H1 (cell line): ENCODE measurements around the gene FREM2. TPM values are rescaled to one million over a fixed set of nuclear protein-coding genes. Genes with fewer than 3 reads are reported as not detected.

Experiments
- CTCF ChIA-PET: fragments of 300-600 bp; sonication (Branson Sonifier 250); formaldehyde crosslinking; loops from one replicate; lab custom pipeline; 2021; ENCODE audit not compliant: partially characterized antibody; lab: Charles Lee
- POLR2A ChIA-PET: fragments of 300-600 bp; sonication (Branson Sonifier 250); formaldehyde crosslinking; loops from one replicate; lab custom pipeline; 2021; ENCODE audit warnings: inconsistent platforms; ENCODE audit not compliant: partially characterized antibody; lab: Charles Lee
- DNase-seq, 2 experiments: peaks; one replicate each; pipeline versions ENCODE4 v3.0.0 to v3.0.0-alpha.2; 2010 to 2022; ENCODE audit warnings: low spot score in 2 of 2, low read depth in 1 of 2, mixed read lengths in 1 of 2
- FAIRE-seq: peaks from 2 replicates; lab custom pipeline; 2011; peaks lifted over from hg19 to GRCh38; lab: Jason Lieb, UNC
- H2AFZ ChIP-seq: 2 replicates; pipeline ENCODE4 v1.8.1; 2012; ENCODE audit warnings: low read length, inconsistent platforms
- H2AK5ac ChIP-seq: 2 replicates; pipeline ENCODE4 v1.6.1; 2013; ENCODE audit warnings: low read depth, low read length
- H2BK120ac ChIP-seq: replicated peaks from 2 replicates; pipeline ENCODE3; 2013; ENCODE audit warnings: low read depth, low read length, inconsistent platforms
- H2BK12ac ChIP-seq: 2 replicates; pipeline ENCODE4 v1.6.1; 2013; ENCODE audit warnings: low read depth, low read length
- H2BK15ac ChIP-seq: 2 replicates; pipeline ENCODE4 v1.6.1; 2013; ENCODE audit warnings: low read length
- H2BK20ac ChIP-seq: 2 replicates; pipeline ENCODE4 v1.6.1; 2013; ENCODE audit warnings: low read length
- H2BK5ac ChIP-seq: 2 replicates; pipeline ENCODE4 v1.6.1; 2013; ENCODE audit warnings: low read depth, low read length
- H3K14ac ChIP-seq: 2 replicates; pipeline ENCODE4 v1.6.1; 2013; ENCODE audit warnings: inconsistent platforms; ENCODE audit not compliant: insufficient read length
- H3K18ac ChIP-seq: 2 replicates; pipeline ENCODE4 v1.6.1; 2013; ENCODE audit warnings: low read length; ENCODE audit errors: extremely low read depth
- H3K23ac ChIP-seq: 2 replicates; pipeline ENCODE4 v1.6.1; 2013; ENCODE audit warnings: inconsistent platforms; ENCODE audit not compliant: insufficient read length
- H3K23me2 ChIP-seq: 2 replicates; pipeline ENCODE4 v1.6.1; 2013; ENCODE audit warnings: low read depth, low read length
- H3K27ac ChIP-seq: 2 replicates; pipeline ENCODE4 v1.6.1; 2011; ENCODE audit warnings: low read depth, low read length, inconsistent platforms
- H3K27me3 ChIP-seq, 4 experiments: replicated peaks in 1 of 4; 1 replicate in 1 of 4; 2 replicates in 3 of 4; pipeline versions ENCODE4 v1.6.1 to v1.8.1; 2011 to 2013; ENCODE audit warnings: low read length in 3 of 4, mild to moderate bottlenecking in 3 of 4, inconsistent platforms in 2 of 4, mixed read lengths in 2 of 4, moderate library complexity in 1 of 4; ENCODE audit not compliant: control insufficient read depth in 3 of 4, insufficient read depth in 3 of 4; ENCODE audit errors: extremely low read depth in 1 of 4
- H3K36me3 ChIP-seq, 4 experiments: 2 replicates each; pipeline versions ENCODE4 v1.6.1 to v1.8.1; 2011 to 2013; ENCODE audit warnings: mild to moderate bottlenecking in 4 of 4, low read length in 3 of 4, moderate library complexity in 2 of 4, control low read depth in 1 of 4, inconsistent platforms in 1 of 4; ENCODE audit not compliant: insufficient read depth in 4 of 4, control insufficient read depth in 2 of 4
- H3K4ac ChIP-seq: replicated peaks from 2 replicates; pipeline ENCODE3; 2013; ENCODE audit warnings: low read length, low read depth, mixed read lengths, inconsistent platforms; ENCODE audit not compliant: insufficient read length
- H3K4me1 ChIP-seq, 4 experiments: replicated peaks in 1 of 4; 1 replicate in 1 of 4; 2 replicates in 3 of 4; pipeline versions ENCODE4 v1.6.1 to v1.8.1; 2011 to 2013; ENCODE audit warnings: low read length in 3 of 4, inconsistent platforms in 2 of 4, mixed read lengths in 1 of 4; ENCODE audit not compliant: insufficient read depth in 4 of 4, control insufficient read depth in 3 of 4
- H3K4me2 ChIP-seq, 2 experiments: 2 replicates each; pipeline versions ENCODE4 v1.6.1 to v1.8.1; 2011 to 2013; ENCODE audit warnings: low read depth in 2 of 2, low read length in 2 of 2, control low read depth in 1 of 2, inconsistent platforms in 1 of 2, mild to moderate bottlenecking in 1 of 2; ENCODE audit not compliant: insufficient read depth in 1 of 2
- H3K4me3 ChIP-seq, 4 experiments: fragments of 200-600, 300-600 bp in 1 of 4; sonication (generic), shearing (Covaris generic), sonication (Bioruptor Twin) in 1 of 4; 2 replicates each; pipeline versions ENCODE4 v1.5.1 to v1.8.1; 2011 to 2016; ENCODE audit warnings: low read length in 4 of 4, low read depth in 3 of 4, control low read depth in 2 of 4, inconsistent platforms in 2 of 4, mild to moderate bottlenecking in 2 of 4, mixed read lengths in 1 of 4, moderate library complexity in 1 of 4; ENCODE audit not compliant: insufficient read depth in 2 of 4; ENCODE audit errors: extremely low read depth in 1 of 4
- H3K56ac ChIP-seq: replicated peaks from 2 replicates; pipeline ENCODE3; 2013; ENCODE audit warnings: low read depth, mild to moderate bottlenecking, mixed read lengths, low read length, inconsistent platforms; ENCODE audit not compliant: insufficient read length
- H3K79me1 ChIP-seq: 2 replicates; pipeline ENCODE4 v1.6.1; 2013; ENCODE audit warnings: low read depth, low read length, control low read depth
- H3K79me2 ChIP-seq, 2 experiments: 2 replicates each; pipeline versions ENCODE4 v1.6.1 to v1.8.1; 2012 to 2013; ENCODE audit warnings: low read length in 2 of 2, mild to moderate bottlenecking in 2 of 2, inconsistent platforms in 1 of 2; ENCODE audit not compliant: insufficient read depth in 2 of 2, control insufficient read depth in 1 of 2
- H3K9ac ChIP-seq, 4 experiments: replicated peaks in 1 of 4; 1 replicate in 1 of 4; 2 replicates in 3 of 4; pipeline versions ENCODE4 v1.6.1 to v1.8.1; 2011 to 2013; ENCODE audit warnings: low read depth in 3 of 4, low read length in 3 of 4, control low read depth in 2 of 4, mild to moderate bottlenecking in 2 of 4, moderate library complexity in 2 of 4, inconsistent platforms in 1 of 4; ENCODE audit errors: extremely low read depth in 1 of 4
- H3K9me3 ChIP-seq, 2 experiments: 2 replicates each; pipeline versions ENCODE4 v1.6.1 to v1.8.1; 2012 to 2013; ENCODE audit warnings: mild to moderate bottlenecking in 2 of 2, moderate library complexity in 2 of 2, control low read depth in 1 of 2, inconsistent platforms in 1 of 2, low read depth in 1 of 2, low read length in 1 of 2, mixed read lengths in 1 of 2; ENCODE audit not compliant: insufficient read depth in 2 of 2
- H4K20me1 ChIP-seq, 2 experiments: replicated peaks in 1 of 2; 2 replicates each; pipeline versions ENCODE3 to v1.8.1; 2011 to 2013; ENCODE audit warnings: inconsistent platforms in 2 of 2, low read length in 2 of 2, mild to moderate bottlenecking in 1 of 2; ENCODE audit not compliant: insufficient read depth in 2 of 2, control insufficient read depth in 1 of 2
- H4K5ac ChIP-seq: 2 replicates; pipeline ENCODE4 v1.6.1; 2013; ENCODE audit warnings: low read length, low read depth, mixed read lengths, inconsistent platforms; ENCODE audit not compliant: insufficient read length
- H4K8ac ChIP-seq: 2 replicates; pipeline ENCODE4 v1.8.0; 2013; ENCODE audit warnings: mild to moderate bottlenecking, moderate library complexity, low read length, inconsistent platforms; ENCODE audit not compliant: insufficient read depth; ENCODE audit errors: extremely low read depth
- H4K91ac ChIP-seq: replicated peaks from 2 replicates; pipeline ENCODE3; 2013; ENCODE audit warnings: low read length, mixed read lengths, inconsistent platforms; ENCODE audit not compliant: insufficient read length
- CHD2 ChIP-seq: IDR thresholded peaks from 2 replicates; pipeline ENCODE4 v1.6.1; 2012; ENCODE audit warnings: low read length, improper control_type of control experiment
- E2F6 ChIP-seq: IDR thresholded peaks from 2 replicates; pipeline ENCODE4 v1.6.1; 2012; ENCODE audit warnings: inconsistent platforms
- KDM4A ChIP-seq: IDR thresholded peaks from one replicate; pipeline ENCODE4 v1.7.1; 2012; ENCODE audit warnings: low read depth, mild to moderate bottlenecking, moderate library complexity, low read length, inconsistent platforms; ENCODE audit not compliant: severe bottlenecking
- RAD21 ChIP-seq, 2 experiments: IDR thresholded peaks in 1 of 2; conservative IDR thresholded peaks in 1 of 2; 2 replicates each; pipeline ENCODE4 v1.6.1; 2011; ENCODE audit warnings: low read depth in 2 of 2, low read length in 2 of 2, improper control_type of control experiment in 1 of 2, inconsistent platforms in 1 of 2, mild to moderate bottlenecking in 1 of 2, moderate library complexity in 1 of 2
- RFX5 ChIP-seq: IDR thresholded peaks from 2 replicates; pipeline ENCODE4 v1.6.1; 2011; ENCODE audit warnings: low read depth, low read length, improper control_type of control experiment, borderline replicate concordance
- SIRT6 ChIP-seq: IDR thresholded peaks from one replicate; pipeline ENCODE4 v1.7.1; 2012; ENCODE audit warnings: low read length, inconsistent platforms
- SIX5 ChIP-seq: IDR thresholded peaks from 2 replicates; pipeline ENCODE4 v1.6.1; 2011; ENCODE audit warnings: mild to moderate bottlenecking, low read depth, low read length
- SP1 ChIP-seq: IDR thresholded peaks from 2 replicates; pipeline ENCODE4 v1.6.1; 2011; ENCODE audit warnings: low read depth, low read length
- SP4 ChIP-seq: IDR thresholded peaks from 2 replicates; pipeline ENCODE4 v1.6.1; 2012; ENCODE audit warnings: low read length, inconsistent platforms
- SRF ChIP-seq: IDR thresholded peaks from 2 replicates; pipeline ENCODE4 v1.6.1; 2011; ENCODE audit warnings: mild to moderate bottlenecking, low read depth, low read length, moderate library complexity
- TBP ChIP-seq: IDR thresholded peaks from 2 replicates; pipeline ENCODE4 v1.6.1; 2011; ENCODE audit warnings: low read depth, low read length, improper control_type of control experiment
- YY1 ChIP-seq: IDR thresholded peaks from 2 replicates; pipeline ENCODE4 v1.6.1; 2011; ENCODE audit warnings: low read depth, mild to moderate bottlenecking, low read length
- ZNF274 ChIP-seq: IDR thresholded peaks from 2 replicates; pipeline ENCODE4 v1.7.0; 2012; ENCODE audit warnings: low read length, borderline replicate concordance; ENCODE audit errors: extremely low read depth
- WGBS, 2 experiments: shearing (Covaris generic) in 1 of 2; methylation state at CpG; one replicate each; pipeline versions ENCODE4 v1.1.6 to v1.1.7; 2013 to 2015; ENCODE audit warnings: low lambda C conversion rate in 2 of 2, mixed read lengths in 2 of 2, inconsistent platforms in 1 of 2, low coverage in 1 of 2, missing lambda C conversion rate in 1 of 2; ENCODE audit not compliant: insufficient replicate concordance in 2 of 2, insufficient coverage in 1 of 2, insufficient read length in 1 of 2; ENCODE audit errors: extremely low coverage in 1 of 2, missing lambda C conversion rate in 1 of 2; 5-methylcytosine and 5-hydroxymethylcytosine counted together
- polyA plus RNA-seq, 7 experiments: library from polyadenylated mRNA; depleted of rRNA in 3 of 7; stranded (reverse) in 5 of 7; unstranded in 2 of 7; fragments of >200 nt in 5 of 7; fragments of 200-250 nt in 2 of 7; gene quantifications; 1 replicate in 5 of 7; 2 replicates in 1 of 7; 4 replicates in 1 of 7; pipeline versions ENCODE4 v1.2.1 to v1.2.3, GENCODE V29; 2011 to 2013; ENCODE audit warnings: missing spikeins in 2 of 7, mixed read lengths in 2 of 7
- total RNA-seq: library from RNA; stranded (reverse); fragmentation: NEBNext Ultra II Directional; extraction: Animal tissue kit (Norgen Biotek cat#: 25700); gene quantifications from 2 replicates; pipeline ENCODE4 v1.2.1, GENCODE V29; 2021
- TF ChIP-seq, protein P1 (sequence below): IDR thresholded peaks from 2 replicates; pipeline ENCODE4 v1.6.1; 2011; ENCODE audit warnings: low read depth, mild to moderate bottlenecking, low read length; ENCODE audit not compliant: insufficient read depth

Gene FREM2
- total and polyA plus RNA-seq, 2 of the 8 experiments (the other 6 are each of a cell fraction or from before 2014, with no cell fraction given): 11.6 to 22.8 TPM

DNA sequence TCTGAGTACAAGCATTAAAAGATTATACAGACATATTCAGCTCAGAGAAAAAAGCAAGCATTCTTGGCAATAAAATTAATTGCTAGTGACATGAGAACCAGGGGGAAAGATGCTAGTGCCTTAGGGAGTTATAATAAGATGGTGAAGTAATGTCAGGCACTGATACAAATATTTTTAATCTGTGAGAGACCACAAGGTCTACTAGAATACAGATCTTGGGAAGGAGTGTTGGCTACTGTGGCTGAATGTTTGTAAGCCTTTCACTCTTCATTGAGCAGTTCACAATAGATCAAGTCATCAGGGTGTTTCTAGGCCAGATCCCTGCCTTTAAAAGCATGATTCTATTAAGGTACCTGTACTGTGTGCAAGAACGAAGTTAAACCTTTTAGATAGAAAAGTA is 16.4 kb downstream of the FREM2 start:
- H4K8ac ChIP-seq: no peak overlapping the region
- H3K18ac ChIP-seq: no peak overlapping the region
- H3K79me1 ChIP-seq: no peaks in the 10 kb centered on the region
- H3K27ac ChIP-seq: no peak overlapping the region
- FAIRE-seq (no peak), DNase-seq (no peak)
- H3K23me2 ChIP-seq: no peaks in the 10 kb centered on the region
- no peaks in the 10 kb centered on the region for H3K27me3 ChIP-seq
- 90% methylated on average over 1 of the region's 1 CpG; no CpG with 5 or more reads in 1 of the 2 experiments for WGBS, 2 experiments
- H3K23ac ChIP-seq: no peak overlapping the region
- no peak overlapping the region for H3K56ac ChIP-seq
- H2BK15ac ChIP-seq: no peak overlapping the region
- H3K36me3 ChIP-seq: no peaks in the 10 kb centered on the region
- H3K14ac ChIP-seq: no peak overlapping the region
- no peak overlapping the region for H4K91ac ChIP-seq
- H2BK12ac ChIP-seq: no peak overlapping the region
- POLR2A ChIA-PET: no interaction called here
- H2AFZ ChIP-seq: no peak overlapping the region
- H2BK20ac ChIP-seq: no peak overlapping the region
- H3K4me3 ChIP-seq: no peak overlapping the region
- CTCF ChIA-PET: interaction anchor here (1.2 kb wide), 1 partner anchor 219 kb away, joined by 3 read pairs; no protein-coding TSS in a partner anchor
- H3K79me2 ChIP-seq: no peaks in the 10 kb centered on the region
- H4K20me1 ChIP-seq: no peaks in the 10 kb centered on the region
- H3K4ac ChIP-seq: no peak overlapping the region
- no peaks in the 10 kb centered on the region for H3K9me3 ChIP-seq
- H4K5ac ChIP-seq: no peak overlapping the region
- no peak overlapping the region for H2AK5ac ChIP-seq
- no peak overlapping the region for H2BK5ac ChIP-seq
- H3K4me1 ChIP-seq: peaks cover 0 to 4% (median under 1%) of the 10 kb centered on the region in 4 experiments; a peak in 2 of 7 replicates
- no peak overlapping the region for H2BK120ac ChIP-seq
- H3K4me2 ChIP-seq: no peak overlapping the region
- no peak overlapping the region for H3K9ac ChIP-seq
- TF ChIP-seq SIRT6 (no peak), SP4 (no peak), SRF (no peak), KDM4A (no peak), ZNF274 (no peak), SIX5 (no peak), RAD21 (IDR thresholded peaks at IDR 0.05 in 1 of 2, conservative IDR thresholded peaks at IDR 0.05 in 1 of 2; ENCODE audit: low read depth in 2 of 2, low read length in 2 of 2) (no peak), RFX5 (no peak), CHD2 (no peak), TBP (no peak), SP1 (no peak), E2F6 (no peak), YY1 (no peak)
- TF ChIP-seq, protein P1, sequence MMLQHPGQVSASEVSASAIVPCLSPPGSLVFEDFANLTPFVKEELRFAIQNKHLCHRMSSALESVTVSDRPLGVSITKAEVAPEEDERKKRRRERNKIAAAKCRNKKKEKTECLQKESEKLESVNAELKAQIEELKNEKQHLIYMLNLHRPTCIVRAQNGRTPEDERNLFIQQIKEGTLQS: no peak
